Type B pancreatic cell (in vitro differentiated cells): ENCODE measurements around the gene CLIC4. TPM values are rescaled to one million over a fixed set of nuclear protein-coding genes. Genes with fewer than 3 reads are reported as not detected.
A peak's percentile ranks its signal among the peaks of the same experiment; 100 is the strongest.
"Not testable (repeated sequence)": the region's sequence is repeated elsewhere in the genome, so short reads cannot be mapped to it uniquely, and the experiment has no call there.

Source experiments
- DNase-seq: peaks from one replicate; pipeline ENCODE4 v3.0.0; 2021; ENCODE audit warnings: mixed read lengths; ENCODE audit not compliant: unreplicated experiment; ENCODE audit errors: extremely low spot score
- H3K27ac Mint-ChIP-seq: 2 replicates; pipeline ENCODE4 v1.8.0; 2021; ENCODE audit warnings: mild to moderate bottlenecking, mixed read lengths
- H3K27me3 Mint-ChIP-seq: 2 replicates; pipeline ENCODE4 v1.8.0; 2021; ENCODE audit warnings: mixed read lengths
- H3K36me3 Mint-ChIP-seq: 2 replicates; pipeline ENCODE4 v1.8.0; 2021; ENCODE audit warnings: mixed read lengths
- H3K4me1 Mint-ChIP-seq: one replicate; pipeline ENCODE4 v1.8.0; 2021; ENCODE audit warnings: mixed read lengths; ENCODE audit not compliant: unreplicated experiment
- H3K4me3 Mint-ChIP-seq: 2 replicates; pipeline ENCODE4 v1.8.0; 2021; ENCODE audit warnings: mild to moderate bottlenecking, mixed read lengths
- H3K9me3 Mint-ChIP-seq: 2 replicates; pipeline ENCODE4 v1.8.0; 2021; ENCODE audit warnings: mixed read lengths
- CTCF ChIP-seq: fragments of 200-600 bp; sonication (generic); conservative IDR thresholded peaks from 2 replicates; pipeline ENCODE4 v1.5.0; 2021; ENCODE audit warnings: antibody characterized with exemption, mild to moderate bottlenecking
- total RNA-seq: library from RNA; stranded (reverse); gene quantifications from 2 replicates; pipeline ENCODE4 v1.2.1, GENCODE V29; 2021; ENCODE audit warnings: low replicate concordance

Gene CLIC4
- total RNA-seq, 1 donor from 2014 or later, result 109 TPM

- no peak overlapping the region for H3K27ac Mint-ChIP-seq
These were observed 12.9 kb upstream of the CLIC4 start for GRCh38 chr1:24732186-24732885.

GRCh38 chr1:24733342-24733741 is 11.9 kb upstream of the CLIC4 start:
- not testable (repeated sequence) for H3K27ac Mint-ChIP-seq, DNase-seq, H3K9me3 Mint-ChIP-seq, H3K36me3 Mint-ChIP-seq, H3K4me3 Mint-ChIP-seq, H3K27me3 Mint-ChIP-seq
- peaks cover 31% of the 10 kb centered on the region for H3K4me1 Mint-ChIP-seq

More at GRCh38 chr1:24732186-24732885, 12.9 kb upstream of the CLIC4 start:
- no peak for TF ChIP-seq CTCF
- Mint-ChIP-seq H3K4me3 (no peak overlapping the region), H3K4me1 (peaks cover 35% of the 10 kb centered on the region), H3K27me3 (no peaks in the 10 kb centered on the region), H3K9me3 (no peaks in the 10 kb centered on the region), H3K36me3 (no peaks in the 10 kb centered on the region)
- DNase-seq, result no peak

- peaks cover 27% of the 10 kb centered on the region for H3K4me1 Mint-ChIP-seq
- H3K4me3 Mint-ChIP-seq, result no peak overlapping the region
- H3K27ac Mint-ChIP-seq, result peak overlapping the region; percentile 11
- no peaks in the 10 kb centered on the region for H3K27me3 Mint-ChIP-seq
- no peaks in the 10 kb centered on the region for H3K9me3 Mint-ChIP-seq
- no peaks in the 10 kb centered on the region for H3K36me3 Mint-ChIP-seq
- TF ChIP-seq CTCF, result no peak
- no peak for DNase-seq
These were observed 10.1 kb upstream of the CLIC4 start for GRCh38 chr1:24735156-24735508.

GRCh38 chr1:24735509-24736375 is 9.5 kb upstream of the CLIC4 start:
- no peak for TF ChIP-seq CTCF

GRCh38 chr1:24737368-24738117 is 7.7 kb upstream of the CLIC4 start:
- Mint-ChIP-seq H3K4me3 (no peak overlapping the region), H3K36me3 (no peaks in the 10 kb centered on the region), H3K9me3 (no peaks in the 10 kb centered on the region), H3K27me3 (no peaks in the 10 kb centered on the region), H3K4me1 (peaks cover 27% of the 10 kb centered on the region), H3K27ac (no peak overlapping the region)
- TF ChIP-seq CTCF, result no peak
- no peak for DNase-seq

More at GRCh38 chr1:24735509-24736375, 9.5 kb upstream of the CLIC4 start:
- DNase-seq, result no peak
- Mint-ChIP-seq H3K9me3 (no peaks in the 10 kb centered on the region), H3K27ac (peak overlapping the region; percentile 11), H3K36me3 (no peaks in the 10 kb centered on the region), H3K4me3 (peak overlapping the region; percentile 40), H3K4me1 (peaks cover 23% of the 10 kb centered on the region), H3K27me3 (no peaks in the 10 kb centered on the region)
